ENCODE results near the gene XCL2.
"Not testable (repeated sequence)": the region's sequence is repeated elsewhere in the genome, so short reads cannot be mapped to it uniquely, and the experiment has no call there.

The XCL2 gene, protein sequence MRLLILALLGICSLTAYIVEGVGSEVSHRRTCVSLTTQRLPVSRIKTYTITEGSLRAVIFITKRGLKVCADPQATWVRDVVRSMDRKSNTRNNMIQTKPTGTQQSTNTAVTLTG

DNA sequence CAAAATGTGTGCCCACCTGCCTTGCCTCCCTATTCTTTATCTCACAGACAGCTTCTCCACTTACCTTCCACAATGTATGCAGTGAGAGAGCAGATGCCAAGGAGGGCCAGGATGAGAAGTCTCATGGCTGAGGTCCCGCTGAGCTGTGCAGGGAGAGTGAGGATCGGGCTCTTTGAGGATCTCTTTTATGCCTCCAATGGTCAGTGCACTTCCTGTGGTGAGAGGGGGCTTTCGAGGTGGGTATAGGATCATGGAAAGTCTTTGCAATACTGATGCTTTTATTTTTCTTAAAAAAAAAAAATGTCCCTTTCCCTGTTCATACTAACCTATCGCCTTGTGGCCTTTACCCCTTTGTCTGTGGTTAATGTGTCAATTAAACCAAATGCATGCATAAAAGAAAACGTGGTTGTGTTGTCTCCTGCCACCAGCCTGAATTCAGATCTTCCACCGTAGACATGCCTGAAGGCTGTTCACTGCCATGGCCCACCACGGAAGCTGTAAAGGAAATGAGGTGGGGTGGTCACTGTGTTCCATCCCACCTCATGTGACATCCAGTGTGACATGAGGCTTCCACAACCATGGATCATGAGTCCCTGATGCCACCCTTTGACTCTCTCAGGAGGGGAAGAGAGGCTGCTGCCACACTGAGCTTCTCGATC lies at the start of gene XCL2:
Gene XCL2, minus strand, starts transcription at position 158 of the 659 bp plus-strand sequence. Its CDS starts 33 bp downstream, at position 125.
- DNase-seq: not testable (repeated sequence)

DNA sequence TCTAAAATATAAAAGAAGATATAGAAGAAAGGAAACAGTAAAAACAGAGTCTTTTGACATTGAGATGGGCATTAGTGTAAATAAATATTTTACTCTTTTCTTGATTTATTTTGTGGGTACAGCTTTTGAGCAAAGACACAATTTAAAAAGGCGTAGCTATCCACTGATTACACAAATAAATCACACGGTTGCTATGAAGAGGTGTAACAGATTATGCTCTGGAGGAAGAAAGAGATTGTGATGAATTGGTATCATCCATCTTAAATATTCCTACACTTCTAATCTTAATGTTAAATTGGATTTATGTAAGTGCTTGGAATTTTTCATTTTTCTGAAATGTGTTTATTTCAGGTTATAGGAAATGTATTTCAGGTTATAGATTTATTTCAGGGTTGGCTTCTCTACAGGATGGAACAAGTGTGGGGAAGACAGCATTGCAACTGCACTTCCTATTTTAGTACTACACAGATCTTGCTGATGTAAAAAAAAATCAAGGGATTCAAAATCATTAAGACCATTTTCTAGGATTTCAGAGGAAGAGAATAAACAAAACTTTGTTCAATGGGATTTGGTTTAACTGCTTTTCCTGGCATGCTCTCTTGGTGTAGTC lies 47.9 kb upstream of the XCL2 start:
- no peak for DNase-seq

DNA sequence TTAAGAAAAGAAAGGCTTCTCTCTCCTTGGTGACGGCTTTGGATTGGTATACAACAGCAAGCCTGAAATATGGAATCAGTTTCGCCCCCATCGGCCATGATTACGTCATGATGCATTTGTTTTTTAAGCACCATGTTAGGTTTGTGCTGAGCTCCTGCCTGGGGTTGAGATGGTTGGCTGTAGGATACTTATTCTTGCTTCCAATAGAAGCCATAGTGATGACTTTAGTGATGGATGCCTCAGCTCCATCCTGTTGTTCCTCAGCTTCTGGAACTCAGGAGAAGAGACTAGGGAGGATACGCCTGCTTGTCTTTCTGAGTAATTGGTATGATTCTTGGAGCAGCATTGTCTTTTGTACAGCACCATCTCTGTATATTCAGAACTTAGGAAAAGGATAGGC lies 47.3 kb upstream of the XCL2 start:
- DNase-seq: no peak

DNA sequence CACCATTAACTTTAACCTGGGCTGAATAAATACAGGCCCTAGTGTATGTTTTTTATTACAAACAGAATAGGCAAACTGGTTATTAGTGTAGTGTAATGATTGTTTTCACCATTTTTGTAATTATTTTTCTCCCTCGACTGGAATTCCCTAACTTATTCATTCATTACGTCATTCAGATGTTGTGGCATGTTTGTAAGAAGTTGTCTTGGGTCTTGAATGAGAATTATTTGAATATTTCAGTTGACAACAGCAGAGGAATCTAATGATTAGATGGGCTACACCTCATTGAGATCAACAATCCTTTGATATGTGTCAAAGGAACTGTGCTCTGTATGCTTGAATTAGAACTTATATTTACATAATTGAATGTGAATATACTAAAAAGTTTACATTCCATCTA lies 45.4 kb upstream of the XCL2 start:
- DNase-seq: no peak

DNA sequence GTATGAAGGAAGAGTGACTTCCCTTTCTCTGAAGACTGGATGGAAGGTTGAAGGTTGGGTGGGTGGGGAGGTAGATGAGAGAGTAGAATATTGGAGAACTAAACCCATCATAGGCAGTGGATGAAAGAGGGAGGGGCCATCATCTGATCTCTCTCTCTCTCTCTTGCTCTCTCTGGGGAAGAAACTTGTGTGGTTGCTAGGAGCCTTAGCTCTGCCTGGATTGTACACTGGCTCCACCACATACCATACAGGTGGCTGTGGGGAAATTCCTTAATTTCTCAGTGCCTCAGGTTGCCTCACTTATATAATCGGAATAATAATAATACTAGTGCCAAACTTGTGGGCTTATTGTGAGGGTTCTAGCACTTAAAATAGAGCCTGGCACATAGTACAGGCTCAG lies 42.1 kb upstream of the XCL2 start:
- no peak for DNase-seq

DNA sequence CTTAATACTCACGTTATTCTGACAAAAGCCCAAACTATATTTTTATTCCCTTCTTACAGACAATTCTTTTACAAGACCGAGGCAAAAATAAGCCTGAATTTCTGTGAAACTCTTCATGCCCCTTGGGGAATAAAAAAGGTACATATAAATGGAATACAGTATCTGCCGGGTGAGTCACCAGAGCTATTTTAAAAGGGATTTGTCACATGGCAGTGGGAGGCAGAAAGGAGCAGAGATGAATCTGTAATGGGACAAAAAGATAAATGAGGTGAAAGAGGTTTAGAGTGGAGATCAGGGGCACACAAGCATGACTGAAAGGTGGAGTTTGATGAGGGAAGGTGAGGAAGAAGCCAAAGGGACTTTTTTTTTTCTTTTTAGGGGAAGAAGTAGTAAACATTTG lies 41.4 kb upstream of the XCL2 start:
- peak; percentile 32 for DNase-seq

DNA sequence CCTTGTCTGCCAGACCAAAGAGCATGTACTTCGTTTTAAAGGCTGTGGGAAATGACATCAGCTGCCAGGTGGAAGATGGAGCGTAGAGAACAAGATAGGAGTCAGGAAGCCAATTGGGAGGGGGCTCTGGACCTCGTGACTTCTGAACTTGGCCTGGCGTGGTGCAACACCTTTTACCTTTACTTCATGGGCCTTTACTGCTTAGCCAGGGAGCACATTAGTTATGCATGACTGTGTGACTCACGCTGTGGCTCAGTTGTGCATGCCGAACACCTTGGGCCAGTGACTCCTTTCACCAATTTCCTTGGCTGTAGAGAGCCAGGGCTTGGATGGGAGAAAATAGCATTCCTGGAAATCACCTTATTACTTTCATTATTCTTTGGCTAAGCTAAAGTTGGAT lies 39.8 kb upstream of the XCL2 start:
- no peak for DNase-seq

DNA sequence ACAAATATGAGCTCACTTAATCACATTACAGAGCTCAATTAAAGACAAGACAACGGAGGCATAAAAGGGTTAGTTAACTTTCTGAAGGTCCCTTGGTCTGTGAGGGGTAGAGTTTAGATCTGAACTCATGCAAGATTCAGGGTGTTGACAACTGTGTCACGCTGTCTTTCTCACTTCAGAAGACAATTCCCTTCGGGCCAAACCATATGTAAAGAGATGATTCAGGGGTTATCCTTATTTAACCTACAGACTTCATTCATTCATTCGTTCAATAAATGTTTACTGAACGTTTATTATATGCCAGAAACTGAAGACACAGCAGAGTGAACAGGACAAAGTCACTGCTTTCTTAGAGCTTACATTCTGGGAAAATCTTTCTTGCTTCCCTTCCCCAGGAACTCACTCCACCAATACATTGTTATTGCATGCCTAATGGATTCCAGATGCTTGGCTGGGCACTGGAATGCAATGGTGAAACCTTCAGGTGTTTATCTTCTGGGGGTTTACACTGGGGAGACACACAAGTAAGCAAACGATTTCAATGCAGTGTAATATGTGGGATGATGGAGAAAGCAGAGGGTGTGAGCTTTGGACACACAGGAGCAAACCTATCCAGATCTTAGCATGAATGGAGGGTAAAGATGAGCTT lies 39.0 kb upstream of the XCL2 start:
- DNase-seq: peak; percentile 64

DNA sequence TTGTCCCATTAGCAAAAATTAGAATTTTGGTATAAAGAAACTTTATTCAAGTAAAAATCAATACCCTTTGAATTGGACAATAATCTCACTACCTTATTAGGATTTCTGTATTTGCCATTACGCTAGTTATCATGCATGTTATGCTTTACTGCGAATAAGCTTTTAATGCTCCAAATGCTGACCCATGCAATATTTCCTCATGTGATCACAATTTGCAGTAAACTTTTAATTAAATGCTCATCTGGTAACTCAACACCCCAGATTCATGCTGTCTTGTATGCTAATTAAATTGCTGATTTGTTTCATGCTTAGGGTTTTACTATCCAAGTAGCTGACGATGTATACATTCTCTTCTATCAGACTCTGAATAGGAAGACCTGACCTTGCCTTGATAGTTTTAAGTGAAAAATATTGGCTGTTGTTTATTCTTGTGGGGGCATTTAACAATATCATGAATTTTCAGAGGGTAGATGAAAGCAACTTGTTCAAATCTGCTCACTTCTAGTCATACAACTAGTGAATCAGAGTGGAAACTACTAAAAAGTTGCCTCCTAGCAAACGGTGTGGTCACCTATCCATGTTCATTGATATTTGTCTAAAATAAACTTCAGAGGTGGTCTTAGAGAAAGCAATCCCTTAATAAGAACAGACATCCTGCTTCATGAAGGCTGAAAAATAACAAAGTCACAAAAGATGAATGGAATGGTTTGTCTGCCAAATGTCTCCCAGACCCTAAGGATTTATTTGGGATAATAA lies 38.2 kb upstream of the XCL2 start:
- no peak for DNase-seq

DNA sequence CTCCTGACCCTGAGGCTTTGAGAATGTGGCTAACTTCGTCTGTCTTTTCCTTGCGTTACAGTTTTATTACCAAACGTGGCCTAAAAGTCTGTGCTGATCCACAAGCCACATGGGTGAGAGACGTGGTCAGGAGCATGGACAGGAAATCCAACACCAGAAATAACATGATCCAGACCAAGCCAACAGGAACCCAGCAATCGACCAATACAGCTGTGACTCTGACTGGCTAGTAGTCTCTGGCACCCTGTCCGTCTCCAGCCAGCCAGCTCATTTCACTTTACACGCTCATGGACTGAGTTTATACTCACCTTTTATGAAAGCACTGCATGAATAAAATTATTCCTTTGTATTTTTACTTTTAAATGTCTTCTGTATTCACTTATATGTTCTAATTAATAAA lies 37.2 kb upstream of the XCL2 start:
- DNase-seq: not testable (repeated sequence)

DNA sequence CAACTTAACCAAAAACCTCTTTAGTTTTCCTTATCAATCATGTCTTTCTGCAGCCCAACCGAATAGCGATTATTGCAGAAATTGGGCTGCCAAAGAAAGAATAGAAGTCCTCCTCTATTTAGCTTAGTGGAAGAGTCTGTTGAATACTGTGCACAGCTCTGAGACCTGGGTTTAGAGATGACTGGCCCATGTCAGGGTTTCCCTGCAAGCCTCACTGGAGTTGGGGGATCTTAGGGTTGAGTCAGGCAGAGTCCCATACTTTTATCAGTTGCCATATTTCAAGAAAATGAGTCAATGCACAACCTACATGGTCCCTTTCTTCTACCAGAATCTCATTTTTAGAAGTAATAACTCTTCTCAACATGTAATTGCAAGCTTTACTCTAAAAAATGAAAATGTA lies 36.5 kb upstream of the XCL2 start:
- DNase-seq: not testable (repeated sequence)

DNA sequence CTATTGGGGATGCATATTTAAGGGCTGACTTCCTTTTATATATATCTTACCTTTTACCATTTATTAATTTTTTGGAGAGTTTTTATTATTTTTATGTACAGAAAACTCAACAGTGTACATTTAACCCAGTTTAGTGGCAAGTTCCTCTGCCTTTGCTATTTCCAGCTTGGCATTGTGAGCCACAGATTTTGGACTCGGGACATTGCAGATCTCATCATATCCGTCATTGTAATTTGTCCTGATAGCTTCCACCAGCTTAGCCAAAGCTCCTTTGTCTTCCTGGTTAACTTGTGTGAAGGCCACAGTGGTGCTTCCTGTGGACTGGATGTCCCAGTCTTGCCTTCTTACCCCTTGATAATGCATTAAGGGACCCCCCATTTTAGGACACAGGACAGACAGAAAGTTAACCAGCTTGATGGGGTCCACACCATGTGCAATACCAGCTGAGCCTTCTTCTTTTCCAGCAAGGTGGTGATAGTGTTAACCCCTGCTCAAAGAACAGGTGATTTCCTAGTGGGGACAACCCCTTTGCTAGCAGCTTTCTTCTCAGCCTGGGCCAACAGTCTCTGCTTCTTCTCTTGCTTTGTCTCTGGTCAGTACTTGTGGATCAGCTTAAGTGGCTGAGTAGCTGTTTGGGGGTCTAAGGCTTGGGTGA lies 34.9 kb upstream of the XCL2 start:
- DNase-seq: not testable (repeated sequence)

DNA sequence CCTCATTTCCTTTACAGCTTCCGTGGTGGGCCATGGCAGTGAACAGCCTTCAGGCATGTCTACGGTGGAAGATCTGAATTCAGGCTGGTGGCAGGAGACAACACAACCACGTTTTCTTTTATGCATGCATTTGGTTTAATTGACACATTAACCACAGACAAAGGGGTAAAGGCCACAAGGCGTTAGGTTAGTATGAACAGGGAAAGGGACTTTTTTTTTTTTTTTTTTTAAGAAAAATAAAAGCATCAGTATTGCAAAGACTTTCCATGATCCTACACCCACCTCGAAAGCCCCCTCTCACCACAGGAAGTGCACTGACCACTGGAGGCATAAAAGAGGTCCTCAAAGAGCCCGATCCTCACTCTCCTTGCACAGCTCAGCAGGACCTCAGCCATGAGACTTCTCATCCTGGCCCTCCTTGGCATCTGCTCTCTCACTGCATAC lies 32.5 kb upstream of the XCL2 start, which contains the start of gene XCL1:
Gene XCL1, plus strand, starts transcription at position 361 of the 444 bp plus-strand sequence. Its CDS starts 33 bp downstream, at position 394.
- DNase-seq: not testable (repeated sequence)

DNA sequence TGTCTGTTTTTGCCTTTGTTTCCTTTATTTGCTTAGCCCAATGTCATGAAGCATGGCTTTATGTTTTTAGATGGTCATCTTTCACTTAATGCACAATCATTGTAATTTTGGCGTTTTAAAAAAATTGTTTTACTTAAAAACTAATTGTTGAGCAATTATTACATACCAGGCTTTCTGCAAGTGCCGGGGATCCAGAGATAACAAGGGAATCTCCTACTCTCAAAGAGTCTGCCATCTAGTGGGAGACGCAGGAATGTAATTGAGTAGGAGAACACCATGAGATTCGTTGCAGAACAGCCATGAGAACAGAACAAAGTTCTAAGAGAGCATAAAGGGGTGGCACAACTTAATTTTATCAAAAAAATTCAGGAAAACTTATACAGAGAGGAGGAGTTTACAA lies 30.4 kb upstream of the XCL2 start:
- peak; percentile 46 for DNase-seq

DNA sequence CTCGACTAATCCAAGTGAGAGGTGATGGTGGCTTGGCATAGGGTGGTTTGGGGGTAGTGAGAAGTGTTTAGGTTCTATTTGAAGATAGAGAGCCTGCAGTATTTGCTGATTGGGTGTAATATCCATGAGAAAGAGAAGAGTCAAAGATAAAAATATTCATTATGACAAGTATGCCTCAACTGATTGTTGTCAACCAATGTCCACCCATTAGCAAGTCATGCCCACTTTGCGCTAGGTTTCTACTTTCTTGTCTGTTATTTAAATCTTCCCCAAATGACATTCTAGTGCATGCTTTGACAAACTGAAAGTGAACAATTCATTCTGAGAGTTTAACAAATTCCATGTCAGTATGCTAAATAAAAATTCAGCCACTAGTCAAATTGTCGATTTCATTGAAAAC lies 28.8 kb upstream of the XCL2 start:
- no peak for DNase-seq

DNA sequence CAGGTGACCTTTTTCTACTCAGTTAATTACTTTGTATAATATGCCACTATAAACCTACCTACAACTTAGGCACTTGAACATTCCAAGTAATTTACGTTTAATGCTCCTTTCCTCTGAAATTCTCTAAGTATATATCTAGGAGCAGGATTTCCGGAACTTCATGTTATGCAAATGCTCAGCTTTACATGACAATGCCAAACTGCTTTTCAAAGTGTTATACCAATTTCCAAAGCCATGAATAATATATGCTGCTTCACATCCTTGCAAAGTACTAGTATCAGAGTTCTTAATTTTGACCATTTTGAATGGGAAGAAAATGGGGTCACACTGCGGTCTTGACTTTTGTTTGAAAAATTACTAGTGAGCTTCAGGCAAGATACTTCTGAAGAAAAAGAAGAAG lies 26.9 kb upstream of the XCL2 start:
- no peak for DNase-seq

DNA sequence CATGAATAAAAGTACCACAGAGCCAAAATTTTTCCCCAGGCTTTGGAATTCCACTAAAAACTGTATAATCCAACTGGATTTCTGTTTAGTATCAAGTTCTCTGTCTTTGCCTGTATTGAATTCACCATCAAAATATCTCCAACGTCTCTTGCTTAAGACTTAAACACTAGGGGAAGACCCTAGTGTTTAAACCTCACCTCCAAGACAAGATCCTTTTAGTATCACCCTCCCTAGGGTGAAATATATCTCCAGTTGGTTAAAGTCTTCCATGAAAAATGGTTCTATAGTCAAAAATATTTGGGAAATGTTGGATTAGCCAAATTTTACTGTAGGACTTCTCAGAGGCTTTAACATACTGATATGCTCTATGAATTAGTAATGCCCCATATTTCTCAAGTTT lies 24.5 kb upstream of the XCL2 start:
- DNase-seq: no peak

DNA sequence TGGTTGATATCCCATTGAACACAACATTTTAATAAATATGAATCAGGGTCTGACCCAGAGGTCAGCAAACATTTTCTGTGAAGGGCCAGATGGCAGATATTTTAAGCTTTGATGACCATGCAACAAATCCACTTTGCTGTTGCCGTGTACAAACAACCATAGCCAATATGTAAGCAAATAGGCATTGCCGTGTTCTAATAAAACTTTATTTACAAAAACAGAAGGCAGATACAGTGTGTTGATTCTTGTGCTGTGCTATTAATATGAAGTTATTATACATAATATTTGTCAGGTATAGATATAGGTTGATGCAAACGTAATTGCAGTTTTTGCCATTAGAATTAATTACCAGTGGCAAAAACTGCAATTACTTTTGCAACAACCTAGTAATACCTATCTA lies 23.8 kb upstream of the XCL2 start:
- no peak for DNase-seq

DNA sequence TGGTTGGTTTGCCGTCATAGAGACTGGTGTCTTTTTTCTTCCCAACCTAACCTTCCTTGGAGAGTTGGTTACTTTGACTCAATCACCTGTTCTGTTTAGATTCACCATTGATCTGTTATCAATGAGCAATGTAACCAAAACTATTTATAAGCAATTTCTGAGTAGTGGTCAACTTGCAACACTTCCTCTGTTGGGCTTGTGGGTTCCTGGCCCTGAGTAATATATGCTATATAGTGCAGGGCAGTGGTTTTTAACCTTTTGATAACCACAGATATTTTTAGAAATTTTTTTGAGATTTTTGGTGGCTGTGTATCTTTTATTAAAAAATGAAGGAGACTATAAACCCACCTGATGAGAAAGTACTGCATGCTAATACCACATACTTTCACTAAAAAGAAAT lies 23.2 kb upstream of the XCL2 start:
- no peak for DNase-seq

DNA sequence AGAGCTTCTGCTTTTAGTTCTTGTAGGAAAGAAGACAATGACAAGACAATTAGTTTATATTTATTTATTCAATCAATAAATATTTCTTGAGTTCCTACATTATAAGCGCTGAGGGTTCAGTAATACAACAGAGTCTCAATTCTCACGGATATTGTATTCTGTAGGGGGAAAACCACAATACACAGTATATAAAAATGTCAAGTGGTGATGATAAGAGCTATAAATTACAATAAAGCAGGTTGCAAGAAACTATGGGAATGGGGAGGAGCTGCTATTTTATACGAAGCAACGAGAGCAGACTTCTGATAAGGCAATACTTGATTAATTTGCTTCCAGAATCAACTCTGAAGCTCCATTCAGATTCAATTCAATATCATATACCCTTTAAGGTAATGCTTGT lies 22.0 kb upstream of the XCL2 start:
- DNase-seq: no peak

DNA sequence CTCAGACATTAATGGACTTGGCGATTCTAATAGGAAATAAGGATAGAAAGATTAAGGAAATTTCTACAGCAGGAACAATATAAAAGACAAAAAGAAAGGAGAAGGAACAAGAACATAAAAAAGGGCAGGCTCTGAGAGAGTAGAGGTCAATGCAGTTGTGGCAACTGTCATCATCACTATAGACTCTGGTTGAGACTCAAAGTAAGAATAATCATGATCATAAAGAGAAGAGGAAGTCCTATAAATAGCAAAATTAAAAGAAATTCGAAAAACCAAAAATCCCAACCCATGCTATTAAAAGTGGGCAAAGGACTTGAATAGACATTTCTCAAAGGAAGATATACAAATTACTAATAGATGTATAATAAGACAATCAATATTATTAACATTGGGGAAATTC lies 18.2 kb upstream of the XCL2 start:
- DNase-seq: no peak

DNA sequence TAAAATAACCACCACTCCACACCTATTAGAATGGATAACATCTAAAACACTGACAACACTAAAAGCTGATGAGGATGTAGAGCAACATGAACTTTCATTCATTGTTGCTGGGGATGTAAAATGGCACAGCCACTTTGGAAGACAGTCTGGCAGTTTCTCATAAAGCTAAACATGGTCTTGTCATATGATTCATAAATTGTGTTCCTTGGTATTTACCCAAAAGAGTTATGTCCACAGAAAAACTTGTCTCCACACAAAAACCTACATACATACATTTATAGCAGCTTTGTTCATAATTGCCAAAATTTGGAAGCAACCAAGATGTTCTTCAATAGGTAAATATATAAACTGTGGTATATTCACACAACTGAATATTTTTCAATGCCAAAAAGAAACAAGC lies 16.6 kb upstream of the XCL2 start:
- no peak for DNase-seq

DNA sequence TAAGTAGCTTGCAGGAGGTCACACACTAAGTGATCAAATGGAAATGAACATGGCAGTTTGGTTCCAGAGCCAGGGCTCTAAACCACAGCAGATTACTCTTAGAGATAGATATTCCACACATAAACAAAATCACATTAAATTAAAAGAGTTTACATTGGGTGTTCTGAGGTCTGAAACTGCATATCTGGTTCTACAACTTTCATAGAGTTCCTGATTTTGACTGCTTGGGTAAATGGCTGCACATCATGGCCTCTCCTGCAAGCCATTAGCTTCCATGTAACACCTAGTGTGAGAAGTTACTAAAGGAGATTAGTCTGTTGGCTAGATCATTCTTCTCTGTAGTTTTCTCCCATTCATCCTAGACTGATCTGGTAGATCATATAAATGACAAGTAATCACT lies 12.8 kb upstream of the XCL2 start:
- DNase-seq: no peak

Data from fibroblast of skin of right quadriceps (primary cell).